A549 (cell line): ENCODE data around the gene PPY. TPM values are rescaled to one million over a fixed set of nuclear protein-coding genes. Genes with fewer than 3 reads are reported as not detected.
"Not testable (repeated sequence)": the region's sequence is repeated elsewhere in the genome, so short reads cannot be mapped to it uniquely, and the experiment has no call there.

Source experiments
- ATAC-seq, 2 experiments: fragments of 200-7000 bp in 1 of 2; fragments of >200 bp in 1 of 2; cut with Nextera tagmentation in 1 of 2; cut with Tn5 transposase in 1 of 2; 3 replicates each; pipeline versions ENCODE4 v1.8.0 to v1.9.1; 2018 to 2020; ENCODE audit warnings: mild to moderate bottlenecking in 1 of 2, moderate library complexity in 1 of 2
- CTCF ChIA-PET: fragments of 300-600 bp; sonication (Branson Sonifier 250); formaldehyde crosslinking; extraction: SDS; loops from one replicate; lab custom pipeline; 2021; ENCODE audit warnings: antibody characterized with exemption, inconsistent platforms; lab: Yijun Ruan, JAX
- POLR2A ChIA-PET: fragments of 350-600 bp; formaldehyde crosslinking; extraction: SDS; loops from one replicate; lab custom pipeline; 2021; ENCODE audit warnings: antibody characterized with exemption, inconsistent platforms; lab: Yijun Ruan, JAX
- DNase-seq, 2 experiments: peaks; one replicate each; pipeline versions ENCODE4 v3.0.0 to v3.0.0-alpha.2; 2011 to 2016; ENCODE audit warnings: low read depth in 1 of 2, low spot score in 1 of 2
- FAIRE-seq: peaks from 2 replicates; lab custom pipeline; 2011; peaks lifted over from hg19 to GRCh38; lab: Jason Lieb, UNC
- H3K27ac ChIP-seq, 2 experiments: fragments of >200 bp; sonication (Bioruptor Twin); formaldehyde crosslinking; 3 replicates each; pipeline ENCODE4 v1.5.1; 2016 to 2017
- H3K4me1 ChIP-seq: fragments of >200 bp; sonication (Bioruptor Twin); formaldehyde crosslinking; 3 replicates; pipeline ENCODE4 v1.6.1; 2016
- H3K4me2 ChIP-seq: fragments of >200 bp; sonication (Bioruptor Twin); formaldehyde crosslinking; 3 replicates; pipeline ENCODE4 v1.6.1; 2016
- H3K4me3 ChIP-seq: fragments of >200 bp; sonication (Bioruptor Twin); formaldehyde crosslinking; 3 replicates; pipeline ENCODE4 v1.5.1; 2016
- H3K9me3 ChIP-seq: fragments of >200 bp; sonication (Bioruptor Twin); formaldehyde crosslinking; 3 replicates; pipeline ENCODE4 v1.6.1; 2016
- BHLHE40 ChIP-seq: IDR thresholded peaks from 2 replicates; pipeline ENCODE4 v1.6.1; 2012; ENCODE audit warnings: low read depth, low read length, inconsistent platforms
- CBX2 ChIP-seq: fragments of 200-600 bp; sonication (generic); IDR thresholded peaks from 2 replicates; pipeline ENCODE4 v1.6.1; 2016; ENCODE audit warnings: low read depth, mild to moderate bottlenecking, borderline replicate concordance
- CBX8 ChIP-seq: fragments of 200-600 bp; sonication (generic); IDR thresholded peaks from 2 replicates; pipeline ENCODE4 v1.6.1; 2016
- CHD4 ChIP-seq: fragments of 200-600 bp; sonication (generic); IDR thresholded peaks from 2 replicates; pipeline ENCODE4 v1.6.1; 2016; ENCODE audit warnings: antibody characterized with exemption, mild to moderate bottlenecking, borderline replicate concordance
- EHMT2 ChIP-seq: fragments of 200-600 bp; sonication (generic); IDR thresholded peaks from 2 replicates; pipeline ENCODE4 v1.6.1; 2016; ENCODE audit warnings: antibody characterized with exemption, low read depth, mild to moderate bottlenecking, moderate library complexity
- EP300 ChIP-seq, 2 experiments: fragments of >200 bp; sonication (Bioruptor Twin); formaldehyde crosslinking; IDR thresholded peaks; 2 replicates in 1 of 2; 3 replicates in 1 of 2; pipeline ENCODE4 v1.6.1; 2016 to 2017
- FOSB ChIP-seq: fragments of 250-450 bp; sonication (Bioruptor Pico); IDR thresholded peaks from 2 replicates; pipeline ENCODE4 v1.5.0; 2020; ENCODE audit warnings: mild to moderate bottlenecking, moderate library complexity
- FOXS1 ChIP-seq: fragments of 250-450 bp; sonication (Bioruptor Pico); IDR thresholded peaks from 2 replicates; pipeline ENCODE4 v1.5.0; 2020; ENCODE audit warnings: mild to moderate bottlenecking, moderate library complexity
- GATA3 ChIP-seq: IDR thresholded peaks from 2 replicates; pipeline ENCODE4 v1.6.1; 2012; ENCODE audit warnings: borderline replicate concordance
- HOXA7 ChIP-seq: fragments of 250-450 bp; sonication (Bioruptor Pico); IDR thresholded peaks from 2 replicates; pipeline ENCODE4 v1.5.0; 2020; ENCODE audit warnings: mild to moderate bottlenecking, moderate library complexity
- HOXB5 ChIP-seq: fragments of 250-450 bp; sonication (Bioruptor Pico); IDR thresholded peaks from 2 replicates; pipeline ENCODE4 v1.5.0; 2020; ENCODE audit warnings: mild to moderate bottlenecking, moderate library complexity
- JUN ChIP-seq, 2 experiments: fragments of >200 bp; sonication (Bioruptor Twin); formaldehyde crosslinking; IDR thresholded peaks; 2 replicates in 1 of 2; 3 replicates in 1 of 2; pipeline ENCODE4 v1.6.1; 2016 to 2017
- JUNB ChIP-seq: fragments of >200 bp; sonication (Bioruptor Twin); formaldehyde crosslinking; IDR thresholded peaks from 2 replicates; pipeline ENCODE4 v1.6.1; 2016
- KDM1A ChIP-seq: fragments of 200-600 bp; sonication (generic); IDR thresholded peaks from 2 replicates; pipeline ENCODE4 v1.6.1; 2016; ENCODE audit warnings: low read depth, mild to moderate bottlenecking
- MAFK ChIP-seq: fragments of 450-650 bp; IDR thresholded peaks from 2 replicates; pipeline ENCODE4 v1.6.1; 2014; ENCODE audit not compliant: partially characterized antibody
- POLR2AphosphoS2 ChIP-seq: conservative IDR thresholded peaks from 2 replicates; pipeline ENCODE4 v1.6.1; 2012; ENCODE audit warnings: low read length, improper control_type of control experiment, inconsistent platforms
- RCOR1 ChIP-seq: fragments of 150-350 bp; IDR thresholded peaks from 2 replicates; pipeline ENCODE4 v1.6.1; 2014; ENCODE audit warnings: antibody characterized with exemption, low read length, low read depth
- SMC3 ChIP-seq: fragments of >200 bp; sonication (Bioruptor Twin); formaldehyde crosslinking; IDR thresholded peaks from 3 replicates; pipeline ENCODE4 v1.6.1; 2018; ENCODE audit warnings: inconsistent platforms
- SREBF2 ChIP-seq: fragments of 450-650 bp; IDR thresholded peaks from 2 replicates; pipeline ENCODE4 v1.6.1; 2014; ENCODE audit warnings: mild to moderate bottlenecking, moderate library complexity
- TP53 ChIP-seq: fragments of 250-450 bp; sonication (Bioruptor Pico); IDR thresholded peaks from 2 replicates; pipeline ENCODE4 v1.5.0; 2021; ENCODE audit warnings: mild to moderate bottlenecking, moderate library complexity
- ZC3H11A ChIP-seq: fragments of 450-650 bp; IDR thresholded peaks from 2 replicates; pipeline ENCODE4 v1.6.1; 2014; ENCODE audit warnings: antibody characterized with exemption, mild to moderate bottlenecking
- ZNF302 ChIP-seq: fragments of 250-450 bp; sonication (Bioruptor Pico); IDR thresholded peaks from 2 replicates; pipeline ENCODE4 v1.9.0; 2021; ENCODE audit warnings: inconsistent platforms, mild to moderate bottlenecking, moderate library complexity
- ZSCAN20 ChIP-seq: fragments of 250-450 bp; sonication (Bioruptor Pico); IDR thresholded peaks from 2 replicates; pipeline ENCODE4 v1.8.0; 2022; ENCODE audit warnings: mild to moderate bottlenecking, moderate library complexity
- WGBS: methylation state at CpG from one replicate; pipeline ENCODE4 v1.1.6; 2017; ENCODE audit errors: missing lambda C conversion rate; 5-methylcytosine and 5-hydroxymethylcytosine counted together
- polyA plus RNA-seq, 4 experiments: library from polyadenylated mRNA; depleted of rRNA in 3 of 4; stranded (reverse); fragments of >200 nt; fragmentation: RNase III in 1 of 4; extraction: RNeasy Plus Mini Kit Qiagen cat#74134 plus additional on column Dnase treatment in 1 of 4; gene quantifications; 2 replicates in 3 of 4; 3 replicates in 1 of 4; pipeline ENCODE4 v1.2.3, GENCODE V29; 2011 to 2017
- TF ChIP-seq, protein P1 (sequence below): fragments of >200 bp; sonication (Bioruptor Twin); formaldehyde crosslinking; IDR thresholded peaks from 2 replicates; pipeline ENCODE4 v1.6.1; 2016
- TF ChIP-seq, protein P2 (sequence below): fragments of >200 bp; sonication (Bioruptor Twin); formaldehyde crosslinking; IDR thresholded peaks from 3 replicates; pipeline ENCODE4 v1.6.1; 2016
- TF ChIP-seq, protein P3 (sequence below): fragments of 250-450 bp; sonication (Bioruptor Pico); IDR thresholded peaks from 2 replicates; pipeline ENCODE4 v1.5.0; 2021; ENCODE audit warnings: mild to moderate bottlenecking, moderate library complexity, borderline replicate concordance
- TF ChIP-seq, protein P4 (sequence below): IDR thresholded peaks from 2 replicates; pipeline ENCODE4 v1.6.1; 2012

PPY gene
- polyA plus RNA-seq, 2 of the 4 experiments (the other 2 are of a cell fraction): not detected

DNA sequence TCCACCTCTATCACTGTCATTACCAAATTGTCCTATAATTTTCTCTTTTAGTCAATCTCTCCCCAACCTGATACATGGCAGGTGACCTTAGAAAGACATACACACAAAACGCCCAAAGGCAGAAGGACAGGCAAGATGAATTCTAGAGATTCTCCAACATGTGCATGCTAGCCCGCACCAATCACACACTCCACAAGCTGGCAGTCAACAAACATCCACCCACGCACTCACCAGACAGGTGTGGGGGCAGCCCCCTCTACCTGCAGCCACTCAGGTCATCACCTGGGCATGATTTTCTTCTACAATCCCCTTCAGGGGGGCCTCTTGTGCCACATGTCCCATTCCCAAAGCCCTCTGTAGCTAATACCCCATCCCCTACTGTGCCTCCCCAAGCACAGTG lies 44.4 kb downstream of the PPY start:
- FAIRE-seq: no peak
- Histone ChIP-seq H3K27ac (no peak overlapping the region), H3K4me3 (no peak overlapping the region), H3K4me1 (peaks cover 14% of the 10 kb centered on the region), H3K9me3 (no peaks in the 10 kb centered on the region), H3K4me2 (no peak overlapping the region)
- ChIA-PET CTCF (interaction anchor here (1.0 to 25.9 kb wide), 5 partner anchors 13 to 51 kb away, joined by 3 to 412 read pairs (median 189); partner anchors contain the start of genes CD300LG, MPP2 and PPY), POLR2A (no interaction called here)
- no peak for DNase-seq
- no peak for ATAC-seq
- 81% methylated on average over 3 of the region's 3 CpGs for WGBS
- TF ChIP-seq, protein P1, sequence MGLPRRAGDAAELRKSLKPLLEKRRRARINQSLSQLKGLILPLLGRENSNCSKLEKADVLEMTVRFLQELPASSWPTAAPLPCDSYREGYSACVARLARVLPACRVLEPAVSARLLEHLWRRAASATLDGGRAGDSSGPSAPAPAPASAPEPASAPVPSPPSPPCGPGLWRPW: no peak
- TF ChIP-seq BHLHE40 (no peak), RCOR1 (no peak), CBX8 (no peak), HOXB5 (no peak), POLR2AphosphoS2 (no peak), SREBF2 (no peak), FOSB (CRISPR knock-in tag) (no peak), ZNF302 (CRISPR knock-in tag) (no peak), KDM1A (no peak), TP53 (CRISPR knock-in tag) (no peak), ZSCAN20 (no peak)
- TF ChIP-seq, protein P2, sequence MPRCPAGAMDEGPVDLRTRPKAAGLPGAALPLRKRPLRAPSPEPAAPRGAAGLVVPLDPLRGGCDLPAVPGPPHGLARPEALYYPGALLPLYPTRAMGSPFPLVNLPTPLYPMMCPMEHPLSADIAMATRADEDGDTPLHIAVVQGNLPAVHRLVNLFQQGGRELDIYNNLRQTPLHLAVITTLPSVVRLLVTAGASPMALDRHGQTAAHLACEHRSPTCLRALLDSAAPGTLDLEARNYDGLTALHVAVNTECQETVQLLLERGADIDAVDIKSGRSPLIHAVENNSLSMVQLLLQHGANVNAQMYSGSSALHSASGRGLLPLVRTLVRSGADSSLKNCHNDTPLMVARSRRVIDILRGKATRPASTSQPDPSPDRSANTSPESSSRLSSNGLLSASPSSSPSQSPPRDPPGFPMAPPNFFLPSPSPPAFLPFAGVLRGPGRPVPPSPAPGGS: no peak

DNA sequence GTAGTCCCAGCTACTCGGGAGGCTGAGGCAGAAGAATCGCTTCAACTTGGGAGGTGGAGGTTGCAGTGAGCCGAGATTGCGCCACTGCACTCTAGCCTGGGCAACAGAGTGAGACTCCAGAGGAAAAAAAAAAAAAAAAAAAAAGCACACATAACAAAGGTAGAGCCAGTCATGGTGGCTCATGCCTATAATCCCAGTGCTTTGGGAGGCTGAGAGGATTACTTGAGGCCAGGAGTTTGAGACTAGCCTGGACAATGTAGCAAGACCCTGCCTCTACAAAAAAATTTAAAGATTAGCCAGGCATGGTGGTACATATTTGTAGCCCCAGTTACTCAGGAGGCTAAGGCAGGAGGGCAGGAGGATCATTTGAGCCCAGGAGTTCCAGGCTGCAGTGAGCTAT lies 47.8 kb downstream of the PPY start:
- H3K4me1 ChIP-seq, DNase-seq, POLR2A ChIA-PET, H3K9me3 ChIP-seq, FAIRE-seq, H3K27ac ChIP-seq, H3K4me3 ChIP-seq, ATAC-seq, H3K4me2 ChIP-seq: not testable (repeated sequence)
- CTCF ChIA-PET: interaction anchor here (0.6 to 25.9 kb wide), 6 partner anchors 15 to 437 kb away, joined by 3 to 412 read pairs (median 5); partner anchors contain the start of gene MPP2
- 69% methylated on average over 4 of the region's 4 CpGs for WGBS

DNA sequence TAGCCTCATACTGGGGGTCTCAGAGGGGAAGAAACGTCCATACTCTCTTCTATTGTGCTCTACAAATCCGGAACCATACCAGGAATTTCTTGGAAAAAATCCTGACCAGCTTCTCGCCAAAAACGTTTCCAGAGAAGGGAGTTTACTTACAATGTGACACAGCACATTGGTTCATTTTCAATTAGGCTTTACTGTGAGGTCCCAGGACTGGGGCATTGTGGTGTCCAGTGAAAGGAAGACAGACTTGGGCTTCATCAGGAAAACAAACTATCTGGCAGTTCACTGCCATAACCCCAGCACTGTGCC lies 49.7 kb downstream of the PPY start:
- CTCF ChIA-PET: interaction anchor here (0.5 to 25.9 kb wide), 8 partner anchors 11 to 153 kb away, joined by 3 to 412 read pairs (median 11); partner anchors contain the start of genes CD300LG and MPP2
- DNase-seq (no peak), ATAC-seq (no peak)
- Histone ChIP-seq H3K9me3 (no peaks in the 10 kb centered on the region), H3K4me3 (no peak overlapping the region)
- WGBS: 58% methylated on average over 4 of the region's 4 CpGs
- POLR2A ChIA-PET: no interaction called here
- TF ChIP-seq RCOR1: no peak
- TF ChIP-seq, protein P3, sequence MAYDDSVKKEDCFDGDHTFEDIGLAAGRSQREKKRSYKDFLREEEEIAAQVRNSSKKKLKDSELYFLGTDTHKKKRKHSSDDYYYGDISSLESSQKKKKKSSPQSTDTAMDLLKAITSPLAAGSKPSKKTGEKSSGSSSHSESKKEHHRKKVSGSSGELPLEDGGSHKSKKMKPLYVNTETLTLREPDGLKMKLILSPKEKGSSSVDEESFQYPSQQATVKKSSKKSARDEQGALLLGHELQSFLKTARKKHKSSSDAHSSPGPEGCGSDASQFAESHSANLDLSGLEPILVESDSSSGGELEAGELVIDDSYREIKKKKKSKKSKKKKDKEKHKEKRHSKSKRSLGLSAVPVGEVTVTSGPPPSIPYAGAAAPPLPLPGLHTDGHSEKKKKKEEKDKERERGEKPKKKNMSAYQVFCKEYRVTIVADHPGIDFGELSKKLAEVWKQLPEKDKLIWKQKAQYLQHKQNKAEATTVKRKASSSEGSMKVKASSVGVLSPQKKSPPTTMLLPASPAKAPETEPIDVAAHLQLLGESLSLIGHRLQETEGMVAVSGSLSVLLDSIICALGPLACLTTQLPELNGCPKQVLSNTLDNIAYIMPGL (CRISPR knock-in tag): no peak
- no peak for TF ChIP-seq JUN (IDR thresholded peaks at IDR 0.05)
- TF ChIP-seq, protein P4, sequence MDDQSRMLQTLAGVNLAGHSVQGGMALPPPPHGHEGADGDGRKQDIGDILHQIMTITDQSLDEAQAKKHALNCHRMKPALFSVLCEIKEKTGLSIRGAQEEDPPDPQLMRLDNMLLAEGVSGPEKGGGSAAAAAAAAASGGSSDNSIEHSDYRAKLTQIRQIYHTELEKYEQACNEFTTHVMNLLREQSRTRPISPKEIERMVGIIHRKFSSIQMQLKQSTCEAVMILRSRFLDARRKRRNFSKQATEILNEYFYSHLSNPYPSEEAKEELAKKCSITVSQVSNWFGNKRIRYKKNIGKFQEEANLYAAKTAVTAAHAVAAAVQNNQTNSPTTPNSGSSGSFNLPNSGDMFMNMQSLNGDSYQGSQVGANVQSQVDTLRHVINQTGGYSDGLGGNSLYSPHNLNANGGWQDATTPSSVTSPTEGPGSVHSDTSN: no peak
- no peak for TF ChIP-seq FOSB (CRISPR knock-in tag)
- TF ChIP-seq EHMT2: no peak
- TF ChIP-seq JUNB: no peak
- TF ChIP-seq POLR2AphosphoS2: no peak
- no peak for TF ChIP-seq SMC3
- no peak for TF ChIP-seq CHD4
- no peak for TF ChIP-seq HOXA7 (CRISPR knock-in tag)
- TF ChIP-seq EP300 (IDR thresholded peaks at IDR 0.05): no peak
- TF ChIP-seq ZC3H11A: no peak
- no peak for TF ChIP-seq ZSCAN20
- TF ChIP-seq, protein P1: no peak
- TF ChIP-seq CBX2: no peak
- TF ChIP-seq MAFK: no peak
- TF ChIP-seq ZNF302 (CRISPR knock-in tag): no peak
- TF ChIP-seq FOXS1 (CRISPR knock-in tag): no peak
- TF ChIP-seq GATA3: no peak
- TF ChIP-seq, all 56 proteins: peak for 0
- no peak for FAIRE-seq
- no peak overlapping the region for H3K4me2 ChIP-seq
- H3K27ac ChIP-seq: no peak overlapping the region
- H3K4me1 ChIP-seq: no peaks in the 10 kb centered on the region
